C4-2B (cell line): Measurements from ENCODE around the gene GRIK4.

Source experiments
- ZFX ChIP-seq: fragments of 450-650 bp; IDR thresholded peaks from 2 replicates; pipeline ENCODE4 v1.6.1; 2017
- TF ChIP-seq, protein P1 (sequence below): fragments of 450-650 bp; conservative IDR thresholded peaks from 2 replicates; pipeline ENCODE4 v1.5.1; 2017; ENCODE audit warnings: mild to moderate bottlenecking

- TF ChIP-seq, protein P1, sequence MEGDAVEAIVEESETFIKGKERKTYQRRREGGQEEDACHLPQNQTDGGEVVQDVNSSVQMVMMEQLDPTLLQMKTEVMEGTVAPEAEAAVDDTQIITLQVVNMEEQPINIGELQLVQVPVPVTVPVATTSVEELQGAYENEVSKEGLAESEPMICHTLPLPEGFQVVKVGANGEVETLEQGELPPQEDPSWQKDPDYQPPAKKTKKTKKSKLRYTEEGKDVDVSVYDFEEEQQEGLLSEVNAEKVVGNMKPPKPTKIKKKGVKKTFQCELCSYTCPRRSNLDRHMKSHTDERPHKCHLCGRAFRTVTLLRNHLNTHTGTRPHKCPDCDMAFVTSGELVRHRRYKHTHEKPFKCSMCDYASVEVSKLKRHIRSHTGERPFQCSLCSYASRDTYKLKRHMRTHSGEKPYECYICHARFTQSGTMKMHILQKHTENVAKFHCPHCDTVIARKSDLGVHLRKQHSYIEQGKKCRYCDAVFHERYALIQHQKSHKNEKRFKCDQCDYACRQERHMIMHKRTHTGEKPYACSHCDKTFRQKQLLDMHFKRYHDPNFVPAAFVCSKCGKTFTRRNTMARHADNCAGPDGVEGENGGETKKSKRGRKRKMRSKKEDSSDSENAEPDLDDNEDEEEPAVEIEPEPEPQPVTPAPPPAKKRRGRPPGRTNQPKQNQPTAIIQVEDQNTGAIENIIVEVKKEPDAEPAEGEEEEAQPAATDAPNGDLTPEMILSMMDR: no peak
- no peak for TF ChIP-seq ZFX
Observed at GRCh38 chr11:120522736-120523135, 11.2 kb downstream of the GRIK4 start.
